Measurements from ENCODE around the gene IGFBP5. TPM values are rescaled to one million over a fixed set of nuclear protein-coding genes. Genes with fewer than 3 reads are reported as not detected.

IGFBP5 gene
- total RNA-seq, 4 donors from 2014 or later: 480 to 2,812 (median 618) TPM

- peak in 1 of 2 donors; percentile 26 for DNase-seq
- H3K36me3 ChIP-seq: no peaks in the 10 kb centered on the region
- TF ChIP-seq, protein P1, sequence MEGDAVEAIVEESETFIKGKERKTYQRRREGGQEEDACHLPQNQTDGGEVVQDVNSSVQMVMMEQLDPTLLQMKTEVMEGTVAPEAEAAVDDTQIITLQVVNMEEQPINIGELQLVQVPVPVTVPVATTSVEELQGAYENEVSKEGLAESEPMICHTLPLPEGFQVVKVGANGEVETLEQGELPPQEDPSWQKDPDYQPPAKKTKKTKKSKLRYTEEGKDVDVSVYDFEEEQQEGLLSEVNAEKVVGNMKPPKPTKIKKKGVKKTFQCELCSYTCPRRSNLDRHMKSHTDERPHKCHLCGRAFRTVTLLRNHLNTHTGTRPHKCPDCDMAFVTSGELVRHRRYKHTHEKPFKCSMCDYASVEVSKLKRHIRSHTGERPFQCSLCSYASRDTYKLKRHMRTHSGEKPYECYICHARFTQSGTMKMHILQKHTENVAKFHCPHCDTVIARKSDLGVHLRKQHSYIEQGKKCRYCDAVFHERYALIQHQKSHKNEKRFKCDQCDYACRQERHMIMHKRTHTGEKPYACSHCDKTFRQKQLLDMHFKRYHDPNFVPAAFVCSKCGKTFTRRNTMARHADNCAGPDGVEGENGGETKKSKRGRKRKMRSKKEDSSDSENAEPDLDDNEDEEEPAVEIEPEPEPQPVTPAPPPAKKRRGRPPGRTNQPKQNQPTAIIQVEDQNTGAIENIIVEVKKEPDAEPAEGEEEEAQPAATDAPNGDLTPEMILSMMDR (IDR thresholded peaks at IDR 0.05): no peak
- TF ChIP-seq POLR2A (IDR thresholded peaks at IDR 0.05): no peak
- H3K9me3 ChIP-seq: no peaks in the 10 kb centered on the region
- H3K27ac ChIP-seq: peak overlapping the region; percentile 93 to 95
- H3K4me1 ChIP-seq: peaks cover 6 to 23% of the 10 kb centered on the region in 2 donors
- intact Hi-C loops (cut with DNase I; ENCODE audit: low total_unique reads): loop anchor here (10.0 kb wide), 1 partner anchor 644 kb away; no protein-coding TSS in a partner anchor
- H3K4me3 ChIP-seq: peak overlapping the region; percentile 79 to 85
- H3K27me3 ChIP-seq: no peaks in the 10 kb centered on the region
Measured at GRCh38 chr2:216690456-216690852, 4.9 kb downstream of the IGFBP5 start.

- H3K9me3 ChIP-seq: no peaks in the 10 kb centered on the region
- no peaks in the 10 kb centered on the region for H3K36me3 ChIP-seq
- H3K27ac ChIP-seq: peak overlapping the region; percentile 93 to 95
- no peaks in the 10 kb centered on the region for H3K27me3 ChIP-seq
- no peak for TF ChIP-seq POLR2A (IDR thresholded peaks at IDR 0.05)
- TF ChIP-seq, protein P1 (IDR thresholded peaks at IDR 0.05): no peak
- H3K4me3 ChIP-seq: peak overlapping the region; percentile 5 to 85
- intact Hi-C loops (cut with DNase I; ENCODE audit: low total_unique reads): loop anchor here (10.0 kb wide), 2 partner anchors 825 to 1025 kb away; no protein-coding TSS in a partner anchor
- DNase-seq: peak in 1 of 2 donors; percentile 20
- H3K4me1 ChIP-seq: peaks cover 8 to 28% of the 10 kb centered on the region in 2 donors
Measured at GRCh38 chr2:216689397-216689796, 6.0 kb downstream of the IGFBP5 start.

- H3K36me3 ChIP-seq: no peaks in the 10 kb centered on the region
- H3K4me3 ChIP-seq: peak overlapping the region; percentile 5 to 85
- no peaks in the 10 kb centered on the region for H3K27me3 ChIP-seq
- TF ChIP-seq, protein P1 (IDR thresholded peaks at IDR 0.05): no peak
- H3K27ac ChIP-seq: peak overlapping the region; percentile 93 to 95
- peak; percentile 44 to 67 for DNase-seq
- intact Hi-C loops (cut with DNase I; ENCODE audit: low total_unique reads): loop anchor here (10.0 kb wide), 2 partner anchors 826 to 1026 kb away; no protein-coding TSS in a partner anchor
- no peaks in the 10 kb centered on the region for H3K9me3 ChIP-seq
- peaks cover 12 to 29% of the 10 kb centered on the region in 2 donors for H3K4me1 ChIP-seq
Measured at GRCh38 chr2:216688731-216689340, 6.5 kb downstream of the IGFBP5 start.

DNA sequence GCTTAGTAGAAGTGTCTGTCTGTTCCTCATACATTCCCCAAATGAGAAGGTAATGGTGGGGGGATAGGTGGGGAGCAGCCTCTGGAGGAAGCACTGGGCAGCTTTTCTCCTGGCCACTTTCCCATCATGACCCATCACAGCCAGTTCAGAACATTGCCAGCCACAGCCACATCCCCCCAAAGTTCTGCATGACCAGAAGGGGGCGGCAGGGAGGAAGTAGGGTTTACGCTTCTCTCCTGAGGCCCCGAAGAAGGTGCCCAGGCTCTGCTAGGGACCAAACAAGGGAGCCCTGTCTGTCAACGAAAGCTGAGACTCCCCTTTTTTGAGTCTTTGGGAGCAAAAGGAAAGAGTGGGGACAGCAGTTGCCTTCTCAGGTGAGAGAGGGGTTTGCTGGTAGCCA is 7.7 kb downstream of the IGFBP5 start:
- Histone ChIP-seq H3K9me3 (no peaks in the 10 kb centered on the region), H3K4me1 (peaks cover 15 to 38% of the 10 kb centered on the region in 2 donors), H3K27ac (peak overlapping the region; percentile 93 to 95)

DNA sequence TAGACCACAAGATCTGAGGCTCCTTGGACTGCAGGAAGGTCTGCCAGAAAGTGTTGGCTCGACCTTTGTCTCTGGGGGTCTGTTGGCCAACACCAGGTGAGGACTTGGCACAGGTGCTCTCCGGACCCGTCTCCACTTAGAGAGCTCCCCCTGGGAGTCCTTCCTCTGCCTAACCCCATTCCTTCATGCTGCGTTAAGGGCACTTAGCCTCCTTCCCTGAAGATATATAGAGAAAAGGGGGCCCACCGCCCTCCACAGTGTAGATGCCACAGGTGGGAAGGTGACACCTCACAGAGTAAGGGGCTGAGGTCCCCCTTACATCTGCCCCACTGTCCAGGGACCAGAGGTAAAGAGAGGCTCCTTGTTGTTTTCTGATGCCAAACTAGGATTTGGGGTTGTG is 8.2 kb downstream of the IGFBP5 start:
- H3K9me3 ChIP-seq: no peaks in the 10 kb centered on the region
- H3K4me1 ChIP-seq: peaks cover 15 to 43% of the 10 kb centered on the region in 2 donors
- peak overlapping the region; percentile 93 to 95 for H3K27ac ChIP-seq
- TF ChIP-seq POLR2A (IDR thresholded peaks at IDR 0.05): no peak
- TF ChIP-seq, protein P1 (IDR thresholded peaks at IDR 0.05): no peak
- H3K27me3 ChIP-seq: no peaks in the 10 kb centered on the region
- H3K4me3 ChIP-seq: no peak overlapping the region
- intact Hi-C loops (cut with DNase I; ENCODE audit: low total_unique reads): loop anchor here (10.0 kb wide), 2 partner anchors 828 to 1028 kb away; no protein-coding TSS in a partner anchor
- DNase-seq: no peak
- no peaks in the 10 kb centered on the region for H3K36me3 ChIP-seq

More for the DNA sequence above, 7.7 kb downstream of the IGFBP5 start:
- intact Hi-C loops (cut with DNase I; ENCODE audit: low total_unique reads): loop anchor here (10.0 kb wide), 2 partner anchors 827 to 1027 kb away; no protein-coding TSS in a partner anchor
- Histone ChIP-seq H3K4me3 (no peak overlapping the region), H3K36me3 (no peaks in the 10 kb centered on the region), H3K27me3 (no peaks in the 10 kb centered on the region)
- peak in 1 of 2 donors; percentile 20 for DNase-seq
- no peak for TF ChIP-seq POLR2A (IDR thresholded peaks at IDR 0.05)
- TF ChIP-seq, protein P1 (IDR thresholded peaks at IDR 0.05): peak in 2 of 4 experiments; percentile 20 to 32
